ENCODE results near the gene STRIP1. TPM values are rescaled to one million over a fixed set of nuclear protein-coding genes. Genes with fewer than 3 reads are reported as not detected.
"Not testable (repeated sequence)": the region's sequence is repeated elsewhere in the genome, so short reads cannot be mapped to it uniquely, and the experiment has no call there.

STRIP1 gene
- total RNA-seq, 1 donor from 2014 or later: 20.8 TPM

DNA sequence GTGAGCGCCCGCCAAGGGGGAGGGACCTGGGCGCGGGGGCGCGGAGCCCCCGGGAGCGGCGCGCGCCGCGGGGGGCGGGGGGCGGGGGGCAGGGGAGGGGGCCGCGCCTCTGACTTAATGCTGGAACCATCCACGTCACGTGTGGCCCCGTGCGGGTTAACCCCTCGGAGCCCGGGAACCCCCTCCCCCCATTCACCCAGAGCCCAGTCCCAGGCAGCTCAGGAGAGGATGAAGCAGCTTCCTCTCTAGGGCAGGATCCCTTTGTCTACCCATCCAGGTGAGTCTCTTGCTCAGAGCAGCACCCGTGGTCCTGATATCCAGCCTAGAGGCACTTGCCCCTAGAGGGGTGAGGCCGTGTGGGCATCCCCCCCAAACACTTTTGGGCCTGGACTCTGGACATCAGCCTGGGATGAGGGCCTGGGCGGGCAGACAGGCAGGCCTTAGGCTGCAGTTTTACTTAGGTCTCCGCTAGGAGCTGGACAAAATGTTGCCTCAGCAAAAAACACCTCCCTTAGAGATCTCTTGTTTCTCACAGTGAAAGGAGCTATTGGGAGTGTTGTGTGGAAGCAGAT lies 36.3 kb downstream of the STRIP1 start, which contains the start of gene ALX3:
Gene ALX3 (minus strand): TSS at position 2 of the 572 bp plus-strand sequence. CDS start 60 bp downstream, outside the sequence.
- ATAC-seq: no peak

DNA sequence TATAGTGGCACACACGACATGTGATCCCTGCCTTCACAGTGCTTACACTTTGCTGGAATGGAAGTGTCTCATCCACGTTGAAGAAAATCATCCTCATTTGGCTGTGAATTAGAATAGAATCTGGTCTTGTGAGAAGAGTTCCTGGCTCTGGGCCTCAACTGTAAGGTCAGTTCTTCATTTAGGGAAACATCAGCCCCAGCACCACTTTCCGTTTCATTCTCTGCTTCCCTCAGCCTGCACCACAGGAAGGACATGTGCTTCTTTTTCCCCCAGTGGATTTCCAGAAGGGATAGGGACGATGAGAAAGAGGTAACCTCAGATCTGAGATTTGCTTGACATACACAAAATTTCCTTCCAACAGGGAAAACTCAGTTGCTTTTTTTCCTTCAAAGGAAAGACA lies 39.7 kb downstream of the STRIP1 start:
- ATAC-seq: no peak

DNA sequence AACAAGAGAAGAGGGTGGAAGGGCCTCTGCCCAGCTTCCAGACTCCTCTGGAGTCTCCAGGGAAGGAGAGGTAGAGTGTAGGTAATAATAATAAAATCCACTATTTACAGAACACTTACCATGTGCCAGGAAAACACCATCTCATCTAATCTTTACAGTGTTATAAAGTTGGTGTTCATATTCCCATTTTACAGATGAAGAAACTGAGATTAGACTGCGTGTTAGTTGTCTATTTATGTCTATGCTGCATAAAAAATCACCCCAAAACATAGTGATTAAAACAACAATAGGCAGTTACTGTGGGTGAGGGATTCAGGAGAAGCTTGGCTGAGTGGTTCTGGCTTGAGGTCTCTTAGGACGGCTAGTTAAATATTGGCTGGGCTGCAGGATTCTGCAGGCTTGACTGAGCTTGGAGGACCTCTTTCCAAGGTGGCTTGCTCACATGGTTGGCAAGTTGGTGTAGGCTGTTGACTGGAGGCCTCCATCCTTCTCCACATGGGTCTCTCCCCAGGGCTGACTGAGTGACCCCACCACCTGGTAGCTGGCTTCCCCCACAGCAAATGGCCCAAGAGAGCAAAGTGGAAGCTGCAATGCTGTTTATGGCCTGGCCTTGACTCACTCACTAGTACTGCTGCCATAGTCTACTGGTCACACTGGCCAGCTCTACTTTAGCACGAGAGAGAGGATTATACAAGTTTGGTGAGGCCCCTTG lies 42.5 kb downstream of the STRIP1 start:
- no peak for ATAC-seq

DNA sequence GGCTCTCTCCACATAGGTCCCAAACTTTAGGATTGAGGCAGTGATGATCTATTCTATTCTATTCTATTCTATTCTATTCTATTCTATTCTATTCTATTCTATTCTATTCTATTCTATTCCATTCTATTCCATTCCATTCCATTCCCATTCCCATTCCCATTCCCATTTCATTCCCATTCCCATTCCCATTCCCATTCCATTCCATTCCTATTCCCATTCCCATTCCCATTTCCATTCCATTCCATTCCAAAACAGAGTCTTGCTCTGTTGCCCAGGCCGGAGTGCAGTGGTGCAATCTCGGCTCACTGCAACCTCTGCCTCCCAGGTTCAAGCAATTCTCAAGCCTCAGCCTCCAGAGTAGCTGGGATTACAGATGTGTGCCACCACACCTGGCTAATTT lies 45.6 kb downstream of the STRIP1 start:
- ATAC-seq: not testable (repeated sequence)

DNA sequence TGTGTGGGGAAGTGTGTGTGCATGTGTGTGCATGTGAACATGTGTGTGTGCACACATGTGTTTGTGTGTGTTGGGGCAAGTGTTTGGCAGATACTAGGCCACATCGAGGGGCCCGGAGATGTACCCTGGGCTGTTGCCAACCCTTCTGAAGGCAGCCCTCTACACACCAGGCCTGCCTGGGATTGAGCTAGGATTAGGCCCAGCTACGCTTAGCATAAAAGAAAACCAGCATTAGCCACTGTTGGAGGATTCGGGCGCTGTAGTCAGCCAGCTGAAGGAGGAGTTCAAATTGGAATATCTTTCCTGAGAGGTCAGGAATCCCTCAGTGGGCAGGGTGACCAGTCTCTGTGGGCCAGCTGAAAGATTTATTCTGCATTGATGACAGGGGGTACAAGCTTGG lies 46.6 kb downstream of the STRIP1 start:
- ATAC-seq: no peak

DNA sequence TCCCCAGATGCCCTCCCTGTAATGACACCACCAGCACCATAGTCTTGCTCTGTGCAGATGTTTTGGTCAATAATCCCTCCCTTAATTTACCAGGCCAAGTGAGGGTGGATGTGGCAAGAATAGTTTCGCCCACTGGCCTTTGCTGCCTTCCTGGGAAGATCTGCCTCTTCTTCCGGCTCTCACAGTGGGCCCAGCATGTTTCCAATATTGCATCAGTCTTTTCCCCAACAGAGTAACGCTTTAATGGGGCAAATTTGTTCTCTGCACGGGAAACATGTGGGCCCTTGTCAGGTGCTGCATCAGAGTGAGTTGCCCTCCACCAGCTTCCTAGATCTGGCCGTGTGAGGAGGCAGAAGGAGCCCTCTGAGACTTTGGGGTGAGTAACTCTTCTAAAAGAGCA lies 48.1 kb downstream of the STRIP1 start:
- no peak for ATAC-seq

DNA sequence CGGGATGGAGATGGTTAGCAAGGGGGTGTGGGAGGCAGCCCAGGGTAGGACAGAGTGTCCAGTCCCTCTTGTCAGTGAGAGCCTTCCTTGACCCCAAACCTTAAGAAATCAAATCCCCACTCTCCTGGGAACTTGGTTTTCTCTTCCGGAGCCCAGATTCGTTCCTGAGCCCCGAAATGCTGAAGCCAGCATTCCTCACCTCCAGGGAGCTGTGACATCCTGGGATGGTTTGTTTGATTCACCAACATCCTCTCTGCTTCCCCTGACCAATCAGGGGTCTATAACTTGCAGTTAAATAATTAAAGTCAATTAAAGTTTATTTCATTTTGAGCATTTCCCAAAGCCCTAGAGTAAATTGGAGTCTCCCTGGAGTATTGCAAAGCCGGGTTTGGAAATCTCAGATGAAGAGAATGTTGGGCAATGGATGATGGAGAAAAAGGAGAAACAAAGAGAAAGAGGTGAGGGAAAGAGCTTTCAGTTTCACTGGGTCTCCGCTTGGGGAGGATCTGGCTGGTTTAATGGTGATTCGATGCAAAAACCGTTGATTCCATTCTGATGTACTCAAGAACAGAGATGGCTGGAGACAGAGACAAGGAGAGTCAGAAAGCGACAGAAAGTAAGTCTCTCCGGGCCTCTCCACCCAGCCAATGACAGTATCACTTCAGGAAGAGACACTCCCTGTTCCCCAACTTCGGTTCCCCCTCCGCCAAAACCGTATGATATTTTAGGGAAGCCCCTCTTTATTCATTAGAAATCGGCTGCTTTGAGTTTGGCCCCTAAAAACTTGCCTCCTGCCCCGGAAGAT lies 48.8 kb downstream of the STRIP1 start:
- ATAC-seq: no peak

DNA sequence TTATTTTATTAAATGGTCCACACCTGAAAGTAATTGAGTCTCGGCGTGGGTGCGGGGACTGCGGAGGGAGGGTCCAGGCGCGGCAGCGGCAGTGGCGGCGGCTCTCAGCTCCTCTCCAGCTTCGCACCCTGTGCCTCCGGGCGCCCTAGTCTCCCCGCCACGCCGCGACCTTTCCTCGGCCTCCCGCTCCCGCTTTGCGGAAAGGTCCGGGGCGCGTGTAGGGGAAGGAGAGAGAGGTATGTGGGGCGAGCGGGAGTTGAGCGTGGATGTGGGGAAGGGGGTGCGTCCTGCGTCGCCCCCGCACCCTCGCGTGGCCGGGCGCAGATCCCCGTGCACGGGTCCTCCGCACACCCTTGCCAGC lies 49.4 kb downstream of the STRIP1 start:
- no peak for ATAC-seq

DNA sequence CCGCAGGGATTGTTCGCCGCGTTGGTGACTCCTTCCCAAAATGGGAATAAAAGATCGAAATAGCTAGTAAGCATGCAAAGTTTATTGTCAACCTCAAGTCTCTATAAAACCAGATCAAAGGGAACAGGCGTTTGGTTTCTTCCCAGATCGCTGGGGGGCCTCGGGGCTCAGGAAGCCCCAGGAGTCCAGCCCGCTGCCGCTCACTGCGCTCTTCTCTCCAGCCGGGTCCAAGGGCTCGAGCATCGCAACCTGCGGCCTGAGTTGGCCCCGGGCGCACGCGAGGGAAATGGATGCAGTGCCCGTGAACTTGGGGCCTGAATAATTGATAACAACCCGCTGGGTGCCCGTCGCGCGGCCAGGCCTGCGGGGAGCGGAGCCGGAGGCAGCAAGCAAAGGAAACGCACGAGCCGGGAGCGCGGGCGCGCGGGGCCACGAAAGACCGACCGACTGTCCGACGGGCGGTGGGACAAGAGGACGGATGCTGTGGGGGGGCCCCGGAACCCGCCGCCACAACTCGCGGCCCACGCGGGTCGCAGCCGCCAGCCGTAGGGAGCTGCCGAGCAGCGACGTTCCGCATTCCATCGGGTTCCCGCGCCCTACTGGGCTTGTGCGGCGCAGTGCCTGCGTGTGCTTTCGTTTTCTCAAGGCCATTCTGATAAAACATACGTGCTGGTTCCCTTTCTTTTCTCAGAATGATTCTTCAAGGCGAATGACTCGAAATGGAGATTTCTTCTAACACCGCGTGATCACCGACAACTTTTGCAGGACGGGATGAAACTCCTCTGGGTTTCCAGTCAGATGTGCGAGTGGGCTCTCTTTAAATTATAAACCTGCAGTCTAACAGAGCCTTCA lies 50.0 kb downstream of the STRIP1 start:
- ATAC-seq: peak; percentile 52

DNA sequence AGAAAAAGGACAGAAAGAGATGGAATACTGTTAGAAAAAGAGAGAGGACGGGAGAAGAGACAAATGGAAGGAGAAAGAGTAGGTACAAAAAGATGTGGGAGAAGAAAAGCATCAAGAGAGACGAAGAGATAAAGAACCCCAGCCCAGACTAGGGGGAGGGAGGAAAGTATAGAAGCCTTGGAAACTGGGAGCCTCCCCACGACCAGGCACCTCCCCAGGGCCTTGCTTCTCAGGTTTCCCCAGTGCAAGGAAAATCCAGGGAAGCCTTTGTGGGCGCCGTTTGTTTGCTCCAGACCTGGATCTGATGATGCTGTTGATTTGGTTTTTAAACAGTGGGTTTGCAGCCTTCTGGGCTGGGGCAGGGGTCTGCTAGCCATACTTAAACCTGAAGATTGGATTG lies 51.2 kb downstream of the STRIP1 start:
- ATAC-seq: no peak

DNA sequence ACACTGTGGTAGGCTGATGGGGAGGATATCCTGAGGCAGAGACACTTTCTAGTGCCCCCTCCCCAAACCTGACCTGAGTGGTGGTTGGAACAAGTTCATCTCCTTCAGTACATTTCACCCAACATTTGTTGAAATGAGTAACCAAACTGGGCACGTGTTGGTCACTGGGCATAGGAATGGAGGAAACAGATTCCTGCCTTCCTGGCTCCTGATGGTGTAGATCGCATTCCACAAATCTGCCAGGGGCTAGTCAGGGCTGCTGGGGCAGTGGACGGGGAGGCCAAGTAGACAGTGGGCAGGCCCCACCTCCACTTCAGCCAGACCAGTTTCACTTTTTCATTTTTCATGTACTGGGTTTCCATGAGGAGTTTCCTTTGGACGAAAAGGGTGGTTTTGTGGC lies 52.5 kb downstream of the STRIP1 start:
- no peak for ATAC-seq

DNA sequence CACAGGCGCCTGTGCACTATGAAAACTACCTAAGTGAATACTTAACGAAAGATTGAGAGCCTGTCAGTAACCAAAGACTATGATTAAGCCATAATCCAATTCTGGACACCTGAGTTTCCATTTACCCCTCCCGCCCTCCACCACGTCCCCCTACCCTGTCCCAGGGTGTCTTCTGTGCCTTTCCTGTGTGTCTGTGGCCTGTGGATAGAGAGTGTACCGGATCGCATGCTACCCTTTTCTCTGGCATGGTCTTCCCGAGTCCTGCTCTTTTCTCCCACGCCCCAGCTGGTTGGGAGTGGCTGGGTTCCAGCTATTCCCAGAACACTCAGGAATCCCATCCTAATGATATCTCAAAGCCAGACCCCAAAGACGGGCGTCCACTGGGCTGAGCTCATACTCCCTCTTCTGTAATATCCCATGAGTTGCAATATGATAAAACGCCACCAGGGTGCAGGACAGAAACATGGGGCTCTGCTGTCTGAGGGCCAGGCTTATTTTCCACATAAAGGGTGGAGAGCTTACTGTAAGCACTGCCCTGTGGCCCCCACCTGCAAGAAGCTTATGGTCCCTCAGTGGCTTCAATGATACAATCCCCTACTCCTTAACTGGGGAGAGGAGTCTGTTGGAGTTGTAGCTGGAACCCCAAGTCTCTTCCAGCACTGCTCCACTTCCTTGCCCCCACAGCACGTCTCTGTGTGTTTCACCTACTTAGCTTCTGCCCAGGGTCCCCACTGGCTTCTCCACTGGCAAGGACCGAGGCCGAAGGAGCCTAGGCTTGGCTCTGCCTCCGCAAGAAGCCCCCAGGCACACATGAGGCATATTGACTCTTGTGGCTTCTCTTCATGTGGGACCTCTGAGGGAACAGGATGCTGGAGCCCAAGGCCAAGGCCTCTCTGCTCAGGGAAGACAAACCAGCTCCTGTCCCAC lies 53.7 kb downstream of the STRIP1 start:
- peak; percentile 58 for ATAC-seq

DNA sequence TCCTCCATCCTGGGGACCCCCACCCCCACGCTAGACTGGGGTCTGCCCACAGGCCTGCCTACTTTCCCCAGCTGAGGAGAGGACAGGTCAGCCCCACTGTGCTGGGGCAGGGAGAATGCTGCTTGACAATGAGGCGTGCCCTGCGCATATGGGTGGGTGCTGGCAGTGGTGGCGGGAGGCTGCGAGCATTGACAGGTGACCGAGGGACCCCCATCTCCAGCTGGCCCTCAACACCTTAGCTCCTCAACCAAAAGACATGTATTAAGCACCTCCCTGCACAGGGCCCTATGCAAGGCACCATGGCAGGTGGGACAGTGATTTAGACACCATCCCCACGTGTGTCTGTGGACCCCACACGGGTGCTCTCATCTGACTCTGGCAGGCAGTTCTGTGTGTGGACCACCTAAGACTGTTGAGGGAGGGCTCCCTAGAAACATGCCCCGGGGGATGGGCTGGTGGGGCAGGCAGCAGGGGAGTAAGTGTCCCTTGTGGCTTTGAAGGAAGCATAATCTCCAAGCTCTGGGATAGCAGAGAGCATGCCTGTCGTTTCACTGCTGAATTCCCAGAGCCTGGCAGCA lies 54.4 kb downstream of the STRIP1 start:
- ATAC-seq: peak; percentile 8

DNA sequence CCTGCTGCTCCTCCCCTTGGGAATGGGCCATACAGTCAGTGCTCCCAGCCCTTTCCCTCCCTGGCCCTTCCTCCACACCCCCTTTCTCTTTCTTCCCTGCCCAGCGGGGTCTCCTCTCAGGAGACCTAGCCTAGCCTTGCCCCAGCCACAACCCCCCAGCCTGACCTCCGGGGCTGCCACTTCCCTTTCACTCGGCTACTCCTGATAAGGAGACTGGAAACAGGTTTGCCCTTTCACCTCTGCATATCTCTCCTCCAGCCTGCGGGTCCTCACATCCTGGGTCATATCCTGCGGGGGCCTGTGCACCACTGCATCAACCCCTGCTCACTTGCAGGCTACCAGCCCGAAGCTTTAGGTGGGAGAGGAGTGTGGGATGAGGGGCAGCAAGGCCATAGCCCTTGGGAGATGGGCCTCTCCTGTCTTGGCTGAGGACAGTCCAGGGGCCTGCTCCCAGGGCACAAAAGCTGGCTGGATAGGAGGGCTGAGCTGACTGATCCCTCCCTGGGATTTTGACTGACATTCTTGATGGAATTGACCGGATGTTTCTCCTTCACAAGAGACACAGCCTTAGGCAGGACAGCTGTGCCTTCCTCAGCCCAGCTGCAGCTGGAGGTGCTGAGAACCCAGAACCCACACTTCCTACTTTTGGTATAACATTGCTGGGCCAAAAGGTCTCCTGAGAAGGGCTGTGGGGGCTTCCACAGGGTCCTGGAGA lies 55.3 kb downstream of the STRIP1 start:
- no peak for ATAC-seq

DNA sequence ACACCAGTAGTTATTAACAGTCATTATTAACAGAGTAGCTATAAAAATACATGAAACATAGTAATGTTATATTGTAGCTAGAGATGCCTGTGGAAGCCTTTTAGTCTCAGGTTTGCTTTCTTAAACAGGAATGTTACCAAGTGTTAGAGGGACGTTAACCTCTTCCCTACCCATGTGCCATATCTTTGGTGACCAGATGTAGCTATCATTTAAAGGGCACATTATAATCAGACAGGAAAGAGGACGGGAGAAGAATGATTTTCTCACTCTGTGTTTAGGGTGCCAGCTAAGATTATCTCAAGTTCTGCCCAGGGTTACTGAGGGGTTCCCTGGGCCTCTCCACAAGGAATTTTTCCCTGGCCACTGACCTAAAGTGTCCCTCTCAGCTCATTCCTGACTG lies 57.0 kb downstream of the STRIP1 start:
- ATAC-seq: no peak

DNA sequence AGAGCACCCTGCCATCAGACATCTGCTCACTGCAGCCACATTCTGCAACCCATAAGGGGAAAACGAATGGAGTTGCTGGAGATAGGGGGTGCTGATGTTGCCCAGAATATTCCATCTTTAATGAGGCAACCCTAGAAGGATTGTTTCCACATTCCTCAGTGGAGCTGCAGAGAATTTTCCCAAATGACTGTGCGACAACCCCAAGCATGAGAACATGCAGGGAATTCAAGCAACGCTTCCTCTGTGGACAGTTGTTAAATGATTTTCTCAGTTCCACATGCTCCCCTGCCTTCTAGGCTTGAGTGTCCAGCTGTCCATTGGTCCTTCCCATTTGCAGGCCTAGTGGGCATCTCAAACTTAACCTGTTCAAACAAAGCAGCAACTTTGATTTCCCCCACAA lies 57.4 kb downstream of the STRIP1 start:
- no peak for ATAC-seq

DNA sequence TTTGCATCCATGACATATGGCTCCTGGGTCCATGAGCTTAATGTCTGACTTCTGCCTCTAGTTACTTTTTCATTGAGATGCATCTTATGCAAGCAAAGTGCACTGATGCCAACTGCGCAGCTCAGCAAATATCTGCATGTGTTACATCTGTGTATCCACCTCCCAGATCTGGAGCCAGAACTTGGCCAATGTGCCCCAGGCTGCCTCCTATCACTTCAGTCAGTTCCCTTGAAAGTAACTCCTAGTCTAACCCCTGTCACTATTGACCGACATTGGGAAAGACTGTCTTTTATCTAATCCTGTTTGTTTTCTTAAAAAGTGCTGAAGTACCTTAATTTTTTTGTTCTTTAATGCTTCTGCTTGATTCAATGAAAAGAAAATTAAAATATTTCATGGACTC lies 58.6 kb downstream of the STRIP1 start:
- no peak for ATAC-seq

DNA sequence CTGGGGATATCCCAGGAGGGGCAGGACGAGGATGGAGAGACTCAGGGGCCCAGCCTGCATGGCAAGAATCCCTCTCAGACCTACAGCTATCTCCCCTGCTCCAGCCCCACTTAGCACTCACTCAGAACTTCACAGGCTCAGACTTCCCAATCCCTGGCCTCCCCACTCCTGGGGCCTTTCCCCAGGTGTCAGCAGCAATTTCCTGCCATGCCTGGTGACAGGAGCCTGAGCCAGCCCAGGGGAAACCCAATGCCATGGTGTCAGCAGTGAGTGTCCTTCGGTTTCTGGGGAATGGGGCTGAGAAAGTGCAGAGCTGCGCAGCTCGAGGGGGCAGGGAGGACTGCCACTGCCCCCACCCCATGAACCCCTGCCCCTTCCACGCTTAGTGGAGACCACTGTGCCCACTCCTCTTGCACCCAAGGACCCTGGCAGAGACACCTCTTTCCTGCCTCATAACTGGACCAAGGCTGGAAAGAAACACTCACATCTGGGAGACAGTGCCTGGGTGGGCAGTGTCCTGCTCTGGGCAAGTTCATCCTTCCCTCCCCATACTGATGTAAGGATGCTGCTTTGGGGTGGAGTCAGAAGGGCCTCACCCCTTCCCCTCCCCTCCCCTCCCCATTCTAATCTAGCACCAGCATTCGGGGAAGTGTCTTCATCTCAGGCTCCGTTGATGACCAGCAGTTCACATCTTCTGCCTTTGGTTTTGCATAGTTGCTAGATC lies 60.7 kb downstream of the STRIP1 start:
- ATAC-seq: no peak

DNA sequence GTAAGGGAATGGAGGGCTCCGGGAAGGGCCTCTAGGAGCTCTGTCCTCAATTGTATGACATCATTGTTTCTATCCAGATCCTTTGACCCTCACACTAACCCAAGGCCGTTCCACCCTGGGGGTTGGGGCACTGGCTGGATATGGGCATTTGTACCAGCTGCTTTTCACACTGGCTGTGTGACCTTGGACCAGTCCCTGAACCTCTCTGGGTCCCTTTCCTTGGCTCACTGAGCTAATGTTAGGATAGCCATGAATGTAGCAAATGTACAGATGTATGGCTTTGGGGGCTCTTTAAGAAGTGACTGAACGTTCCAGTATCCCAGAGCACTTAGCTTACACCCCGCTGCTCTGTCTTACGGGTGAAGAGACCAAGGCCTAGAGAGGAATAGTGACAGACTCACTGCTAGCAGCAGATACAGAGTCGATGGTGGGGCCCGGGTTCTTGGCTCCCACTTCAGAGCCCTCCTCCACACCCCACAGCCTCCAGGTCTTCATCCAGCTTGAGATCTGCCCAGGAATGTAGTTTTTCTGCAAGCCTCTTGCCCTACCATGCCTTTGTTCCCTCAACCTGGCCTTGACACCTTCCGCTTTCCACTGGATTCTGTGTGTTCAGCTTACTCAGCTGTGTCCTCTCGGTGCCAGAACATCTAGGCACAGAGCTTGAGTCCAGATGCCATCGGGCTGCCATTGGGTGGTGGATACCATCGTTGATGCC lies 63.2 kb downstream of the STRIP1 start:
- ATAC-seq: no peak
